PFSK-1 (cell line): Measurements from ENCODE around the gene GGNBP2.

Experiments
- SIN3A ChIP-seq: IDR thresholded peaks from 2 replicates; pipeline ENCODE4 v1.6.1; 2012; ENCODE audit warnings: mild to moderate bottlenecking, low read length, moderate library complexity, borderline replicate concordance; ENCODE audit not compliant: insufficient read depth
- TAF1 ChIP-seq: IDR thresholded peaks from 2 replicates; pipeline ENCODE4 v1.6.1; 2012; ENCODE audit warnings: low read length, control low read depth, borderline replicate concordance; ENCODE audit not compliant: insufficient read depth

GRCh38 chr17:36498155-36498554 lies 46.6 kb upstream of the GGNBP2 start:
- no peak for TF ChIP-seq SIN3A
- TF ChIP-seq TAF1, result no peak
